ENCODE measurements around the gene MOB3A. TPM values are rescaled to one million over a fixed set of nuclear protein-coding genes. Genes with fewer than 3 reads are reported as not detected.
"Not testable (repeated sequence)": the region's sequence is repeated elsewhere in the genome, so short reads cannot be mapped to it uniquely, and the experiment has no call there.

Gene MOB3A
- total RNA-seq, 1 experiment from 2014 or later: 28.9 TPM

DNA sequence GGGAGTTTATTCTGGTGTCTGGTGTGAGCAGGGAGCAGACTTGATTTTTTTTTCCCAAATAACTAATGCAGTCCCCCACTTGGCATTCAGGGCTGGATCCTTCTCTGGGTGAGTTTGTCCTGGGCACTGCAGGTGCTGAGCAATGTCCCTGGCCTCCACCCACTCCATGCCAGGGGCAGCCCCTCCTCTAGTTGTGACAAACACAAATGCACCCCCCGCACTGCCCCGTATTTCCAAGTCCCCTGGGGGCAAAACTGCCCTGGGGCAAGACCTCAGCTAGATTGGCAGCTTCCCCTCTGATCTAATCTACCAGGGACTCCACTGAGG is 6.4 kb downstream of the MOB3A start:
- in situ Hi-C loops (cut with HindIII; ENCODE audit: low pct_unique_long_range_greater_than_20kb, low sequenced_read_pairs): no loop called here
- DNase-seq (ENCODE audit: low read depth): no peak

- peak; percentile 55 for DNase-seq (ENCODE audit: low read depth)
- in situ Hi-C loops (cut with HindIII; ENCODE audit: low pct_unique_long_range_greater_than_20kb, low sequenced_read_pairs): no loop called here
Measured at GRCh38 chr19:2089001-2089711, 7.0 kb downstream of the MOB3A start.

DNA sequence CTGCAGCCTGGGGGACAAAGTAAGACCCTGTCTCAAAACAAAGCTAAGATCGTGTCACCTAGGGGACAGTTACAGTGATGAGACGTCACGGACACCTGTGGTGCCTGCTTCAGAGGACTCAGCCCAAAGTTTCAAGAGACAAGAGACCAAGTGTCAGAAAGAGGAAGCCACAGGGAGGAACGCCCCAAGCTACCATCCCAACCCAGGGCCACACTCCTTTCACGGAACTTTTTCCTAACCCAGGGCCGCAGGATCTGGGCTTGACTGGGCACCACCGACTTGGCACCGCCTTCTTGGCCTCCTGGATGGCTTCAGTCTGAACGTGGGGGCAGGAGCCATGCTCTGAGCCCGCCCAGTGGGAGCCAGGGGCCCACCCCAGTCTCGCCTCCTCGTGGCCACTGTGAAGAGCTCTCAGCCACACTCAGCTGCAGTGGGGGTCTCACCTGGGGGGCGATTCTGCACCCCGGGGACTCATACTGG is 8.5 kb downstream of the MOB3A start:
- DNase-seq (ENCODE audit: low read depth): peak; percentile 40
- in situ Hi-C loops (cut with HindIII; ENCODE audit: low pct_unique_long_range_greater_than_20kb, low sequenced_read_pairs): no loop called here

- in situ Hi-C loops (cut with HindIII; ENCODE audit: low pct_unique_long_range_greater_than_20kb, low sequenced_read_pairs): not testable (repeated sequence)
- peak; percentile 87 for DNase-seq (ENCODE audit: low read depth)
Measured at GRCh38 chr19:2086695-2087620, 9.2 kb downstream of the MOB3A start.

DNA sequence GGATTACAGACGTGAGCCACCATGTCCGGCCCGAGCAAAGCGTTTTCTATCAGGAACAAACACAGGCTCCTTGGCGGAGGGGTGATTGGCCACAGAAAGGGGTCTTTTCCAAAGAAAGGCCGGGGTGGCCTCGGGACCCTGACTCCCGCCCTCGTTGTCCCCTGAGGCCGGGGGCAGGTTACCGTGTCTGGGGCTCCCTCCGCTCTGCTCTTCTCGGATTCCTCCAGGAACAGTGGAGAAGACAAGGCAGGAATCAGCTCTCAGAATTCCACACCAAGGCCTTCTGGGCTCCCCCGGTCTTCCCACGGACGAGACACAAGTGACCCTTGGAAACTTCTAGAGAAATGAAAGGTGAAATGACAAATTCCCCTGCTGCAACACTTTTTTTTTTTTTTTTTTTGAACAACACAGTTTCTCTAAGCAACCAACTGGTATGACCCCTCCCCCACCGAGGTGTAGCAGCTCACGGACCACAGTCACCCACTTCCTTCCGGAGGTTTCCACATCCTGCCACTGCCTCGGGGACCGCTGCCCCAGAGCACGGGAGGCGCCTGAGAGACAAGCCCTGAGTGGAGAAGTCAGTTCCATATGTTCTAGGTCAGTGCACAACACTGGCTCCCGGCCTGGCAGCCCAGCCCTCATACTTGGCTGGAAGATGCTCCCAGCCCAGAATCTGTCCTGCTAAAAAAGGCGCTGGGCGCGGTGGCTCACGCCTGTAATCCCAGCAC is 11.0 kb downstream of the MOB3A start:
- peak; percentile 82 for DNase-seq (ENCODE audit: low read depth)
- in situ Hi-C loops (cut with HindIII; ENCODE audit: low pct_unique_long_range_greater_than_20kb, low sequenced_read_pairs): no loop called here

DNA sequence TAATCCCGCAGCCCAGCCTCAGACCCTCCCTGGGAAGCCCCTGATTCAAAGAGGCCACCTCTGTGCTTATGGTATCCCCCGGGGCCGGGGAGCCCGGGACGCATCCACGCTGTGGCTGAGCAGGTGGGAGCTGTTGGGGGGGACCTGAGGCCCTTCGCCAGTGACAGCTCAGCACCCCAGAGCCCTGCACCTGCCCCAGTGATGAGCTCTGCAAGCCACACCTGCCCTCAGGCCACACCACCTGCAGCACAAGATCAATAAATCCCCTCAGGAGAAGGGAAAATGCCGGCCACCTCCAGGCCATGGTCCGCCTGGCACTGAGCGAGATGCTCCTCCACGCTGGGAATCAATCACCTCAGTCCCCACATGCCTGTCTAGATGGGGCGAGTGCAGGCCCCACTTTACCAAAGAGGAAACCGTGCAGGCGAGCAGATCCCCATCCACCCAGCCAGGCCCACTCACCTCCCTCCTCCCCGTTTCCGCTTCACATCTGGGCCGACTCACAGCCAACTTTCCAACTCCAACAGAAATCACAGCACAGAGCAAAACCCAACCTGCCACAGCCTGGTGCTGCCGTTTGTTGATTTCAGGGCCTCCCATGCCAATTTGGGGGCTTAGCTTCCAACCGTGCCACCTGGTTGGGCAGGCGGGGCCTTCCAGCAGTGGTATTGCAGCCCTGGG is 12.8 kb downstream of the MOB3A start:
- in situ Hi-C loops (cut with HindIII; ENCODE audit: low pct_unique_long_range_greater_than_20kb, low sequenced_read_pairs): no loop called here

GRCh38 chr19:2081873-2082810 is 14.0 kb downstream of the MOB3A start:
- no peak for DNase-seq (ENCODE audit: low read depth)
- in situ Hi-C loops (cut with HindIII; ENCODE audit: low pct_unique_long_range_greater_than_20kb, low sequenced_read_pairs): no loop called here

More for the DNA sequence above, 12.8 kb downstream of the MOB3A start:
- DNase-seq (ENCODE audit: low read depth): no peak

DNA sequence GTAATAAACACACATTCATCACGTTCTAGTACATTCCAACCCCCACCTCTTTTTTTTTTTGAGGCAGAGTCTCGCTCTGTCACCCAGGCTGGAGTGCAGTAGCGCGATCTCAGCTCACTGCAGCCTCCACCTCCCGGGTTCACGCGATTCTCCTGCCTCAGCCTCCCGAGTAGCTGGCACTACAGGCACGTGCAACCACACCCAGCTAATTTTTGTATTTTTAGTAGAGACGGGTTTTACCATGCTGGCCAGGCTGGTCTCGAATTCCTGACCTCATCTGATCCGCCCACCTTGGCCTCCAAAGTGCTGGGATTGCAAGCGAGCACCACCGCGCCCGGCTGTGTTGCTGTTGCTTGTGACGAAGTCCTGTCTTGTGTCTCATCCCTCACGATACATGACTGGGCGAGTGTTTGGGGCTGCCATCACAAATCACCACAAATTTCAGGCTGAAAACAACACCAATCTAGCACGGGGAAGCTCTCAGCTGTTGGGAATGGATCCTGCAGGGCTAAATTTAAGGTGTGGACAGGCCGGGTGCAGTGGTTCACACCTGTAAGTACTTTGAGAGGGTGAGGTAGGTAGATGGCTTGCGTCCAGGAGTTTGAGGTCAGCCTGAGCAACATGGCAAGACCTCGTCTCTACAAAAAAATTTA is 15.7 kb downstream of the MOB3A start:
- no peak for DNase-seq (ENCODE audit: low read depth)
- in situ Hi-C loops (cut with HindIII; ENCODE audit: low pct_unique_long_range_greater_than_20kb, low sequenced_read_pairs): no loop called here

GRCh38 chr19:2079865-2080301 is 16.2 kb downstream of the MOB3A start:
- in situ Hi-C loops (cut with HindIII; ENCODE audit: low pct_unique_long_range_greater_than_20kb, low sequenced_read_pairs): no loop called here
- DNase-seq (ENCODE audit: low read depth): no peak

DNA sequence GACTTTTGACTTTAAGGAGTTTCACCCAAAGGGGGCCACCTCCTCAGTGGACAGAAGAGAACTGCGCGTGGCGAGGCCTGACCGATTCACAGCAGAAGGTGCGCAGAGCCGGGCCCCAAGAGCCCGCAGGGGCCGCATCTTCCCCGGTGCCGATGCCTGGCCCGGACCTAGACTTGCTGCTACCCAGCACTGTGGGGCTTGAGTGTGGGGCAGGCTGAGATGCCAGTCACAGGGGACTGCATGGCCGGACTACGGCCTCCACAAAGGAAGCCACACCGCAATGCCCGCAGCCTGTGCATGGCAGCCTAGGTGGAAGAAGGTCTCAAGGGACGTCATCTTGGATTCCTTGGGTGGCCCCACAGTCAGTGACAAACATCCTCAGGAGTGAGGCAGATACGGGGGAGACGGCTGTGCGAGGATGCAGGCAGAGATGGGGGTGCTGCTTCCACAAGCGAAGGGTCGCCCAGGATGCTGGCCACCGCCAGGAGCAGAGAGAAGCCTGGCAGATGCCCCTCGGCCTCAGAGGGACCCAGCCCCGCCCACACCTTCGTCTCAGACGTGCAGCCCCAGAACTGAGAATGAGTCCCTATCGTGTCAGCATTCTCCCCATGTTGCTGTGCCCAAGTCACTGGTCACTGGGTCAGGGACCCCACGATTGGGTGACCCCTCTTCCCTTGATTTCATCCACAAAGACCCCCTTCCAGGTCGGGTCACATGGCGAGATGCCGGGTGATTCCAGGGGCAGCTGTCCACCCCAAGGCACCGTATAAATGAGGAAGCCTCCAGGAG is 16.9 kb downstream of the MOB3A start:
- DNase-seq (ENCODE audit: low read depth): no peak
- in situ Hi-C loops (cut with HindIII; ENCODE audit: low pct_unique_long_range_greater_than_20kb, low sequenced_read_pairs): no loop called here

- in situ Hi-C loops (cut with HindIII; ENCODE audit: low pct_unique_long_range_greater_than_20kb, low sequenced_read_pairs): no loop called here
- no peak for DNase-seq (ENCODE audit: low read depth)
Measured at GRCh38 chr19:2077833-2078619, 18.1 kb downstream of the MOB3A start.

GRCh38 chr19:2077398-2077797 is 18.7 kb downstream of the MOB3A start:
- in situ Hi-C loops (cut with HindIII; ENCODE audit: low pct_unique_long_range_greater_than_20kb, low sequenced_read_pairs): no loop called here
- no peak for DNase-seq (ENCODE audit: low read depth)

DNA sequence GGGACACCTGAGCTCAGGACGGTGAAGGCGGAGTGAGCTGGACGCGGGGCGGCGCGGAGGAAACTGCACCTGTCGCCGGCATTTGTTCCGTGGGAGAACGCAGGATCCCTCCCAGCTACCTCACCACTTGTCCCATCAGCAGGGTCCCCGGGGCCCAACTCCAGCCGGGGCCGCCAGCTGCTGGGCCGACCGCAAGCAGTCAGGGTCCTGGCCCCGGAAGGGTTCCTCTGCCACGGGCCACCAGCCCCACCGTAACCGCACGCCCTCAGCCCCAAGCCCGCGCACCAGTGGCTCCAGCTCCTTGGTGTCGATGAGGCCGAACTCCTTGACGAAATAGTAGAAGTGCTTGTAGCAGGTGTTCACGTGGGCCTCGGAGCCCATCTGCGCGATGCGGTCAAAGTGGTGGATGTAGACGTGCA is 19.6 kb downstream of the MOB3A start:
- in situ Hi-C loops (cut with HindIII; ENCODE audit: low pct_unique_long_range_greater_than_20kb, low sequenced_read_pairs): no loop called here
- DNase-seq (ENCODE audit: low read depth): no peak

DNA sequence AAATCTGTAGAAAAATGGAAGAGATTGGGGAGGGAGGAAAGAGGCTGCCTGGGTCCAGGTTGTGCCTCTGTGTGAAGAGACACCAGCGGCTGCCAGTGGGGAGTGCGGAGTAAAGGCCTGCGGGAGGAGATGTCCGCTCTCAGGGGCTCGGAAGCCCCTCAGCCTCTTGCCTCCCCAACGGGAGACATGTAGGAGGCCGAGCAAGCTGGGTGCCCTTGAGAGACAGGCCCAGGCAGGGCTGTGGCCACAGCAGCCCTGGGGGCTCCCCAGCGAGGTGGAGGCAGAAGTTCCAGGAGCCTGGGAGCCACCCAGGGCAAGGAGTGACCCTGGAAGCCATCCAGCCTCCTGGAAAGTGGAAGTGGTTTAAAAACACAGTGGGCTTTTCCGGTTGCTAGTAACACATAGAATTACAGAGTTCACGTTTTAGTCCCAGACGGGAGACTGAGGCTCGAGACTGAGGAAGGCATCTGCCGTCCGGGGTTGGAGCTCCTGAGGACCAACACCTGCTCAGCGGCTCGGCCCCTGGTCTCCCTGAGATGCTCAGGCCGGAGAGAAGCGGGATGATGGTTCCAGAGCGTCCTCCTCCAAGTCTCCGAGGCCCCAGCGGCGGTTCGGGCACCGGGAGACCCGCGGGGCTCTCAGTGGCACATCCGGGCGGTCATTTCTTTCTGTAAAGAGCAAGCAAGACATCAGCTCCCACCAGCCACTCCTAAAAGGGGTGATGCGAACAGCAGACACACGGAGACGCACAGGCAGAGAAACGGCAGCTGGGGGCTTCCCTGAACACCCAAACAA is 23.2 kb downstream of the MOB3A start:
- in situ Hi-C loops (cut with HindIII; ENCODE audit: low pct_unique_long_range_greater_than_20kb, low sequenced_read_pairs): no loop called here
- DNase-seq (ENCODE audit: low read depth): no peak
